CD4-positive, alpha-beta memory T cell (primary cell): ENCODE results near the gene GRAMD1B. TPM values are rescaled to one million over a fixed set of nuclear protein-coding genes. Genes with fewer than 3 reads are reported as not detected.

Experiments used
- CTCF ChIA-PET: fragments of 350-600 bp; sonication (Branson Sonifier 250); formaldehyde crosslinking; loops from one replicate; lab custom pipeline; 2021; ENCODE audit warnings: inconsistent platforms; ENCODE audit not compliant: partially characterized antibody; lab: Charles Lee
- POLR2A ChIA-PET: fragments of 350-600 bp; sonication (Branson Sonifier 250); formaldehyde crosslinking; loops from one replicate; lab custom pipeline; 2021; ENCODE audit not compliant: partially characterized antibody; lab: Charles Lee
- DNase-seq, 5 donors: peaks; one replicate each; pipeline versions ENCODE4 v3.0.0 to v3.0.0-alpha.2; 2020 to 2022; ENCODE audit warnings: mixed read lengths in 1 of 5
- H3K27ac ChIP-seq: one replicate; pipeline ENCODE4 v1.7.0; 2013; ENCODE audit warnings: low read depth, low read length
- H3K27me3 ChIP-seq: 2 replicates; pipeline ENCODE4 v1.7.0; 2013; ENCODE audit warnings: mild to moderate bottlenecking, low read length, moderate library complexity; ENCODE audit not compliant: insufficient read depth
- H3K36me3 ChIP-seq: 2 replicates; pipeline ENCODE4 v1.7.0; 2013; ENCODE audit warnings: mild to moderate bottlenecking, low read length, moderate library complexity; ENCODE audit not compliant: insufficient read depth
- H3K4me1 ChIP-seq: 2 replicates; pipeline ENCODE4 v1.7.0; 2013; ENCODE audit warnings: mild to moderate bottlenecking, low read length, moderate library complexity; ENCODE audit not compliant: insufficient read depth
- H3K4me3 ChIP-seq, 2 donors: one replicate each; pipeline ENCODE4 v1.7.0; 2013; ENCODE audit warnings: low read length in 2 of 2, mild to moderate bottlenecking in 1 of 2
- H3K9me3 ChIP-seq, 2 donors: one replicate each; pipeline ENCODE4 v1.7.0; 2013; ENCODE audit warnings: low read length in 2 of 2, control low read depth in 1 of 2; ENCODE audit not compliant: control insufficient read depth in 1 of 2
- H3K27ac Mint-ChIP-seq, 7 donors: one replicate each; pipeline ENCODE4 v1.8.0; 2020 to 2021; ENCODE audit warnings: mixed read lengths in 7 of 7, mild to moderate bottlenecking in 6 of 7, inconsistent platforms in 3 of 7, moderate library complexity in 3 of 7
- H3K27me3 Mint-ChIP-seq, 2 donors: one replicate each; pipeline ENCODE4 v1.8.0; 2020 to 2021; ENCODE audit warnings: mixed read lengths in 2 of 2
- H3K36me3 Mint-ChIP-seq, 2 donors: one replicate each; pipeline ENCODE4 v1.8.0; 2020 to 2021; ENCODE audit warnings: mixed read lengths in 2 of 2, inconsistent platforms in 1 of 2, mild to moderate bottlenecking in 1 of 2
- H3K4me1 Mint-ChIP-seq, 4 donors: one replicate each; pipeline ENCODE4 v1.8.0; 2020 to 2021; ENCODE audit warnings: mixed read lengths in 4 of 4, mild to moderate bottlenecking in 1 of 4
- H3K4me3 Mint-ChIP-seq, 8 donors: one replicate each; pipeline ENCODE4 v1.8.0; 2020 to 2021; ENCODE audit warnings: mixed read lengths in 8 of 8, mild to moderate bottlenecking in 7 of 8, moderate library complexity in 6 of 8, inconsistent platforms in 3 of 8
- H3K9me3 Mint-ChIP-seq, 8 donors: one replicate each; pipeline ENCODE4 v1.8.0; 2020 to 2021; ENCODE audit warnings: mixed read lengths in 8 of 8, mild to moderate bottlenecking in 5 of 8, inconsistent platforms in 3 of 8, moderate library complexity in 1 of 8
- intact Hi-C: fragments of 100-400 bp; cut with micrococcal nuclease; formaldehyde crosslinking; loops from one replicate; pipeline ENCODE4 v1.15.1; 2023
- polyA plus RNA-seq, 2 donors: library from polyadenylated mRNA; unstranded; fragments of 300-500 nt; fragmentation: Illumina TruSeq; gene quantifications; one replicate each; pipeline ENCODE4 v1.2.3, GENCODE V29; 2021
- total RNA-seq, 2 experiments: library from RNA; stranded (reverse); gene quantifications; one replicate each; pipeline ENCODE4 v1.2.3, GENCODE V29; 2021

Gene GRAMD1B
- total and polyA plus RNA-seq, 4 experiments from 2014 or later, result 4.2 to 26.0 (median 12.4) TPM

GRCh38 chr11:123526027-123526805 is 96.1 kb downstream of the GRAMD1B start:
- no peak for DNase-seq
- Histone ChIP-seq H3K9me3 (no peaks in the 10 kb centered on the region), H3K4me1 (no peaks in the 10 kb centered on the region), H3K4me3 (no peak overlapping the region), H3K27ac (no peak overlapping the region), H3K36me3 (no peaks in the 10 kb centered on the region), H3K27me3 (no peaks in the 10 kb centered on the region)
- Mint-ChIP-seq H3K4me3 (no peak overlapping the region), H3K36me3 (no peaks in the 10 kb centered on the region), H3K27me3 (no peaks in the 10 kb centered on the region), H3K27ac (peak overlapping the region in 1 of 7 donors; percentile 57), H3K9me3 (peaks cover 0 to 4% (median 0%) of the 10 kb centered on the region in 8 donors), H3K4me1 (peaks cover 0 to 3% (median 0%) of the 10 kb centered on the region in 4 donors)
- POLR2A ChIA-PET, result no interaction called here
- intact Hi-C loops, result no loop called here
- CTCF ChIA-PET, result interaction anchor here (1.4 to 1.5 kb wide), 2 partner anchors 17 to 50 kb away, joined by 3 to 5 read pairs; no protein-coding TSS in a partner anchor

- CTCF ChIA-PET, result interaction anchor here (0.7 to 1.4 kb wide), 2 partner anchors 10 to 17 kb away, joined by 3 read pairs; no protein-coding TSS in a partner anchor
- no peak for DNase-seq
- no peaks in the 10 kb centered on the region for H3K9me3 ChIP-seq
- H3K4me1 ChIP-seq, result no peaks in the 10 kb centered on the region
- Mint-ChIP-seq H3K9me3 (no peaks in the 10 kb centered on the region), H3K4me3 (no peak overlapping the region), H3K27ac (no peak overlapping the region), H3K4me1 (peaks cover 0 to 3% (median 0%) of the 10 kb centered on the region in 4 donors), H3K27me3 (no peaks in the 10 kb centered on the region), H3K36me3 (no peaks in the 10 kb centered on the region)
- POLR2A ChIA-PET, result no interaction called here
- no peaks in the 10 kb centered on the region for H3K27me3 ChIP-seq
- H3K36me3 ChIP-seq, result no peaks in the 10 kb centered on the region
- no peak overlapping the region for H3K4me3 ChIP-seq
- intact Hi-C loops, result no loop called here
- no peak overlapping the region for H3K27ac ChIP-seq
Observed at GRCh38 chr11:123526918-123527317, 96.8 kb downstream of the GRAMD1B start.

- Mint-ChIP-seq H3K36me3 (no peaks in the 10 kb centered on the region), H3K27me3 (no peaks in the 10 kb centered on the region), H3K4me3 (no peak overlapping the region), H3K27ac (no peak overlapping the region), H3K9me3 (no peaks in the 10 kb centered on the region), H3K4me1 (peaks cover 0 to 3% (median 0%) of the 10 kb centered on the region in 4 donors)
- Histone ChIP-seq H3K4me3 (no peak overlapping the region), H3K36me3 (no peaks in the 10 kb centered on the region), H3K4me1 (no peaks in the 10 kb centered on the region), H3K27ac (no peak overlapping the region), H3K9me3 (no peaks in the 10 kb centered on the region), H3K27me3 (no peaks in the 10 kb centered on the region)
- CTCF ChIA-PET, result interaction anchor here (0.7 kb wide), 1 partner anchor 10 kb away, joined by 3 read pairs; no protein-coding TSS in a partner anchor
- no peak for DNase-seq
- intact Hi-C loops, result no loop called here
- POLR2A ChIA-PET, result no interaction called here
Observed at GRCh38 chr11:123527526-123527925, 97.5 kb downstream of the GRAMD1B start.

DNA sequence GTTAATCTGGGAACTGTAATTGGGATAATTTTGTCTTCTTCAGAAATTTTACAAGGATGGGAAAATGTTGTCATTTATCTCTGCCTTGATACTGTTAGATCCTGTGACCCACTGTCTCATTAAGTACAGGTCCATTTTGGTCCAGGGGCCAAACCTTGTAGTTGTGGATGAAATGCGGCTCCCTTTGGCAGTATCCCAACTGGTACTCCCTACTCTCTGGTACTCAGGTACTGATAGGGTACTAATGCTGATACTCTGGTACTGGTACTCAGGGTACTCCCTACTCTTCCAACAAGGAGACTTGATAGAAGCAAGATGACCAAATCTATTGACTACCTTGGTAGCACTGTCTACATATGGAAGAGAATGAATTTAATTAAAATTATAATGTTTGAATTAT is 97.9 kb downstream of the GRAMD1B start:
- Histone ChIP-seq H3K36me3 (no peaks in the 10 kb centered on the region), H3K9me3 (no peaks in the 10 kb centered on the region), H3K27ac (no peak overlapping the region), H3K4me1 (no peaks in the 10 kb centered on the region), H3K27me3 (no peaks in the 10 kb centered on the region), H3K4me3 (no peak overlapping the region)
- ChIA-PET CTCF (no interaction called here), POLR2A (no interaction called here)
- Mint-ChIP-seq H3K27me3 (no peaks in the 10 kb centered on the region), H3K27ac (no peak overlapping the region), H3K4me1 (peaks cover 0 to 3% (median 0%) of the 10 kb centered on the region in 4 donors), H3K4me3 (no peak overlapping the region), H3K36me3 (no peaks in the 10 kb centered on the region), H3K9me3 (no peaks in the 10 kb centered on the region)
- intact Hi-C loops, result no loop called here
- DNase-seq, result no peak

- Histone ChIP-seq H3K36me3 (no peaks in the 10 kb centered on the region), H3K27ac (no peak overlapping the region), H3K27me3 (no peaks in the 10 kb centered on the region), H3K9me3 (no peaks in the 10 kb centered on the region), H3K4me3 (no peak overlapping the region), H3K4me1 (no peaks in the 10 kb centered on the region)
- Mint-ChIP-seq H3K27ac (no peak overlapping the region), H3K36me3 (no peaks in the 10 kb centered on the region), H3K4me1 (no peaks in the 10 kb centered on the region), H3K4me3 (no peak overlapping the region), H3K9me3 (no peaks in the 10 kb centered on the region), H3K27me3 (no peaks in the 10 kb centered on the region)
- DNase-seq, result no peak
- intact Hi-C loops, result no loop called here
- ChIA-PET POLR2A (no interaction called here), CTCF (no interaction called here)
Observed at GRCh38 chr11:123531325-123531724, 101.3 kb downstream of the GRAMD1B start.

- Histone ChIP-seq H3K36me3 (no peaks in the 10 kb centered on the region), H3K27me3 (no peaks in the 10 kb centered on the region), H3K4me3 (no peak overlapping the region), H3K4me1 (no peaks in the 10 kb centered on the region), H3K9me3 (no peaks in the 10 kb centered on the region), H3K27ac (no peak overlapping the region)
- no peaks in the 10 kb centered on the region for H3K4me1 Mint-ChIP-seq
- no peaks in the 10 kb centered on the region for H3K27me3 Mint-ChIP-seq
- no peak overlapping the region for H3K27ac Mint-ChIP-seq
- no peaks in the 10 kb centered on the region for H3K9me3 Mint-ChIP-seq
- DNase-seq, result no peak
- ChIA-PET CTCF (no interaction called here), POLR2A (no interaction called here)
- no peaks in the 10 kb centered on the region for H3K36me3 Mint-ChIP-seq
- no peak overlapping the region for H3K4me3 Mint-ChIP-seq
- intact Hi-C loops, result no loop called here
Observed at GRCh38 chr11:123532131-123532530, 102.1 kb downstream of the GRAMD1B start.

- intact Hi-C loops, result no loop called here
- ChIA-PET POLR2A (no interaction called here), CTCF (interaction anchor here (0.9 kb wide), 1 partner anchor 8 kb away, joined by 3 read pairs; no protein-coding TSS in a partner anchor)
- Histone ChIP-seq H3K9me3 (no peaks in the 10 kb centered on the region), H3K27me3 (no peaks in the 10 kb centered on the region), H3K4me3 (no peak overlapping the region), H3K36me3 (no peaks in the 10 kb centered on the region), H3K27ac (no peak overlapping the region), H3K4me1 (no peaks in the 10 kb centered on the region)
- Mint-ChIP-seq H3K27ac (peak overlapping the region in 2 of 7 donors; percentile 12 to 19), H3K4me1 (no peaks in the 10 kb centered on the region), H3K36me3 (no peaks in the 10 kb centered on the region), H3K27me3 (no peaks in the 10 kb centered on the region), H3K9me3 (no peaks in the 10 kb centered on the region), H3K4me3 (no peak overlapping the region)
- DNase-seq, result no peak
Observed at GRCh38 chr11:123535401-123535800, 105.3 kb downstream of the GRAMD1B start.
